ENCODE results near the gene DIO3.
"Not testable (repeated sequence)": the region's sequence is repeated elsewhere in the genome, so short reads cannot be mapped to it uniquely, and the experiment has no call there.

The DIO3 gene

DNA sequence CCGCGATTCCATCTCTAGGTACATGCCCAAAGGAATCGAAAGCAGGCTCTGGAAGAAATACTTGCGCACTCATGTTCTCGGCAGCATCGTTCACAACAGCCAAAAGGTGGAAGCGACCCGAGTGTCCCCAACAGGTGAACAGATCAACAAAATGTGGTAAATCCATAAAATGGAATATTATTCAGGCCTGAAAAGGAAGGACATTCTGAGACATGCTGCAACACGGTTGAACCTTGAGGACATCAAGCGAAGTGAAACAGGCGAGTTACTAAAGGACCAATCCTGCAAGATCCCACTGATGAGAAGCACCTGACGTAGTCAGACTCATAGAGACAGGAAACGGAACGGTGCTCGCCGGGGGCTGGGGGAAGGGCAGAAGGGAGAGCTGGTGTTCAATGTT is 17.5 kb upstream of the DIO3 start:
- DNase-seq, result no peak

- DNase-seq, result no peak
These were observed 16.7 kb upstream of the DIO3 start for GRCh38 chr14:101544550-101544949.

GRCh38 chr14:101546706-101547105 is 14.6 kb upstream of the DIO3 start:
- DNase-seq, result no peak

DNA sequence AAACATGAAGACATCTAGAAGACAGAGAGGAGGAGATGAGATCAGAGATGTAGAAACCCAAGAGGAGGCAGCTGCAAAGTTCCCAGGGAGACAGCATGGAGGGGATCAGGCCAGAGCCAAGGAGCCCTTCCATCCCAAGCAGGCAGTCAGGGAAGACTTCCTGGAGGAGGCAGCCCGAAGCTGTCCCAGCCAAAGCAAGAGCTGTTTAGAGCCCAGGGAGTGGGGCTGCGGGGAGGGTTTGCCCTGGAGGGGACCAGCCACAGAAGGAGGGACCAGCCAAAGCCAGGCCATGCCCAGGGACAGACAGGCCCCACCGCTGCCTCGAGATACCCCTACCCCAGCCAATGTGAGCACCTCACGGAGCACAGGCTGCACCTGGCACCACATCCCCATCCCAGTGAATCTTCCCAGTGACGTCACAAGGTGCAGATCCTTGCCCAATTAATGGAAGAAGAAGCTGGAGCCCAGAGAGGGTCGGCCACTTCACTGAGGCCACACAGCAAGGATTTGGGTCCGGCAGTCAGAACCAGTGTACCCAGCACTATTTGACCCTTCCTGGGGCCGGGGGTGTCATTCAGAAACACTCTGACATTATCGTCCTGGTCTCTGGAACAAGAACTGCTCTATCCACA is 14.1 kb upstream of the DIO3 start:
- no peak for DNase-seq

DNA sequence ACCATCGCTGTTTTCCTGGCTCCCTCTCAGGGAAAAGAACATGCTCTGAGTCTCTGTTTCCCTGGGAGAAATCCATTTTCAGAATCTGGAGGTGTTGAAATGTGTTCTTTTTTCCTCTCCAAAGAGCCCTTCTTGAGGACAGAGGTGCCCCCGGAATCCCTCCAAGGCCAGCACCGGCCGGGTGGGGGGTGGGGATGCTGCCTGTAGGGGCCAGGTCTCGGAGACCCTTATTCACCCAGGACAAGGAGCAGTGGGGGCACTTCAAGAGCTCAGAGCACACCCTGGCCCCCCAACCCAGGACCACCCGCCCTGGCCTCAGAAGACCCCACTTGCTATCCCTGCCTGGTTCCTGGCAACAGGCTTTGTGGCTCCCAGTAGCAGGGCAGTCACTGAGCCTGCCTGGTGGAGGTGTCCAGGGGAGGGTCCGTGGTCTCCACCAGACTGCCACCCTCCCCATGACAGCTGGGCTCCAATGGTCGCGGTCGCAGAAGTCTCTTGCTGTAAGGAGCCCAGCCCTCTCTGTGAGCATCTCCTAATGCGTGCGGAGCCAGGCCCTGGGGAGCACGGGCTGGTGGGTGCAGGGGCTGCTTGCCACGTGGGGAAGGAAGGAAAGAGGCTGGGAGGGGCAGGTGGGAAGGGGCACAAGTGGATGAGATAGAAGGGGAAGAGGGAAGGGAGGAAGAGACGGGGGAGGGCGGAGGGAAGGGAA is 13.2 kb upstream of the DIO3 start:
- no peak for DNase-seq

GRCh38 chr14:101548710-101549109 is 12.6 kb upstream of the DIO3 start:
- no peak for DNase-seq

- no peak for DNase-seq
These were observed 12.1 kb upstream of the DIO3 start for GRCh38 chr14:101549154-101549553.

DNA sequence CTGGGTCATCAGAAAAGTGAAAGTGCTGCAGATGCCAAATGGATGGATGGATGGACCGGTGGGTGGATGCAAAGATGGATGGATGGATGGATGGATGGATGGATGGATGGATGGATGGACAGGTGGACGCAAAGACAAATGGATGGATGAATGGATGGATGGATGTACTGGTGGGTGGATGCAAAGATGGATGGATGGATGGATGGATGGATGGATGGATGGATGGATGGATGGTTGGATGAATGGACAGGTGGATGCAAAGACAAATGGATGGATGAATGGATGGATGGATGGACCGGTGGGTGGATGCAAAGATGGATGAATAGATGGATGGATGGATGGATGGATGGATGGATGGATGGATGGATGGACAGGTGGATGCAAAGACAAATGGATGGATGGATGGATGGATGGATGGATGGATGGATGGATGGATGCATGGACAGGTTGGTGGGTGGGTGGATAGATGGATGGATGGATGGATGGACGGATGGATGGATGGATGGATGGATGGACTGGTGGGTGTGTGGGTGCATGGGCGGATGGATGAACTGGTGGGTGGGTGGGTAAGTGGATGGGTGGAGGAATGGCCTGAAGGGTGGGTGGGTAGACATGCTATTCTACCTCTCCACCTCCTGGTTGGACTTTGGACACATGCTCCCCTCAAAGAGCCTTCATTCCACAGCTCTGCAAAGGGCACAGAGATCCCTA is 10.9 kb upstream of the DIO3 start:
- DNase-seq, result not testable (repeated sequence)

- no peak for DNase-seq
These were observed 9.3 kb upstream of the DIO3 start for GRCh38 chr14:101551729-101552595.

- DNase-seq, result no peak
These were observed 8.5 kb upstream of the DIO3 start for GRCh38 chr14:101552786-101553231.

DNA sequence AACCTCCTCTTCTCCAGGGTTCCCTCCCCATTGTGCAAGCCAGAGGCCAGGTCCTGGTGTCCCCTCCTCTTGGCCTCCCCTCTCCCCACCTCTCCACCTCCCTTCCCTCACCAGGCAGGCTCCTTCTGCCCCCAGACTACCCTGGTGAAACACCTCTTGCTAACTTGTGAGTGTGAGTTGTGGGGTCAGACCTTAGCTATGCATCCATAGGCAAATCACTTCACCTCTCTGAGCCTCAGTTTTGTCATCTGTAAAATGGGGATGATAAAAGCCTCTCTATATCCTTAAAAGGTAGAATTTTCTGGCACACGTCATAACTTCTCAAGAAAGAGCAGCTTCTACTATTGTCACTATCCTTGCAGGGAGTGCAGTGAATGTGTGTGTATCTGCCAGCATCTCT is 7.9 kb upstream of the DIO3 start:
- DNase-seq, result no peak

DNA sequence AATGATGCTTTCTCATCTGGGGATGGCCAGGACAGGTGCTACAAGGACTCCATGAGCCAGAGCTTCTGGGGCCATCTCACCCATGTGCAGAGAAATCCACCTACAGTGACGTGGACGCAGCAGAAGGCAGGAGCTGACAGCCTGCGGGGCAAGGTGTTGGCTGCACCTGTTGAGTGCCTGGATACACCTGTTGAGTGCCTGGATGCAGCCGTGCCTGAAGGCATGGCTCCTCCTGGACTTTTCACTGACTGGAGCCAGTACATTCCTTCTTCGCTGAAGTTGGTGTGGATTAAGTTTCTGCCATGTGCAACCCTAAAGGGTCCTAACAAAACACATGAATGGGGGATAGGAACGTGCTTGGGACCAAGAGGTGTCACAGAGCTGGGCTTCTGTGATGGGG is 7.4 kb upstream of the DIO3 start:
- DNase-seq, result no peak

GRCh38 chr14:101554991-101555668 is 6.2 kb upstream of the DIO3 start:
- DNase-seq, result no peak

DNA sequence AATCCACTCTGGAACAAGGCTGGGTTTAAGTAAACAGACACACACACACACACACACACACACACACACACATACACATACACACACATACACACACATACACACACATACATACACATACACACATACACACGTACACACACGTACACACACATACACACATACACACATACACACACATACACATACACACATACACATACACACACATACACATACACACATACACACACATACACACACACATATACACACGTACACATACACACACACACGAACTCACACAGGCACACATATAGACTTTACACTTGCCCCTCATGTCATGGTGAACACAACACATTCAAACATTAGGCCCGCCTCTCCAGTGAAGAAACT is 5.6 kb upstream of the DIO3 start:
- DNase-seq, result not testable (repeated sequence)

GRCh38 chr14:101556131-101556530 is 5.2 kb upstream of the DIO3 start:
- no peak for DNase-seq

- DNase-seq, result no peak
These were observed 4.6 kb upstream of the DIO3 start for GRCh38 chr14:101556566-101557320.

GRCh38 chr14:101557321-101557695 is 4.0 kb upstream of the DIO3 start:
- no peak for DNase-seq

DNA sequence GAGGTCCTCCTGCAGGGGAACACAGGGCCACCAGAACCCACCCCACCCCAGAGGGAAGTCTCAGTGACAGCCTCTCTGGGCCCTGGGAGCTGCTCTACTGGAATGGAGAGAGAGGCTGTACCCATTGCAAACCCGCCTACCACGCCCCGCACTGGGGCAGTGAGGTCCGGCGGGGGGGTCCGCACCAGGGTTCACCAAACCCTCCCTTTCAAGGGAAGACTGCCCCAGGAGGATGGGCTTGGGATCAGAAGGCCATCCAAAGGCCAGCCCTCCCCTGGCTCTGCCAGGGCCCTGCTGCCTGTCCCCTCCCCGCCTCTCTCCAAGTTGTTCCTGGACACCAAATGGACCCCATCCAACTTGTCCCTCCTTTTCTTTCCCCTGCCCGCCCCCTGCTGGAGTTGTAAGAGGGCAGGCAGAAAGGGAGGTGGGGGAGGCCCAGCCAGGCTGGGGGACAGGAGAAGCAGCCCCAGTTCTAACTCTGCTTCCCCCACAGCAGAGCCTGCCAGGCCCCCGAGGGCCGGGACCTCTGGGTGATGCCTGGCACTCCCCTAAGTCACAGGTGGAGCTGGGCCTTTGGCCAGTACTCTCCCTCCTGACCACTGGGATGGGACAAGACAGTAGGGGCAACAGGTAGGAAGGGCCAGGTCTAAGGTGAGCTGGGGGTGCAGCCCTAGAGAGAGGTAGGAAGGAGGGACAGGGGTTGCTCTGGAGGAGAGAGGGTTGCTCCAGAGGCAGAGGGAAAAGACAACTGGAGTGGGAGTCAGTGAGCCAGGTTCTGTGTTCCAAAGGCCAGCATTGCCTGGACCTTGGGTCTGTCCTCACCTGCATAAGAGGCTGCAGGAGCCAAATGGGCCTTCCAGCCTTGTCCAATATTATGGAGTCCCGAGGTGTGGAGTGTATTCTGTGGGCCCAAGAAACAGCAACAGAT is 3.2 kb upstream of the DIO3 start:
- DNase-seq, result no peak

DNA sequence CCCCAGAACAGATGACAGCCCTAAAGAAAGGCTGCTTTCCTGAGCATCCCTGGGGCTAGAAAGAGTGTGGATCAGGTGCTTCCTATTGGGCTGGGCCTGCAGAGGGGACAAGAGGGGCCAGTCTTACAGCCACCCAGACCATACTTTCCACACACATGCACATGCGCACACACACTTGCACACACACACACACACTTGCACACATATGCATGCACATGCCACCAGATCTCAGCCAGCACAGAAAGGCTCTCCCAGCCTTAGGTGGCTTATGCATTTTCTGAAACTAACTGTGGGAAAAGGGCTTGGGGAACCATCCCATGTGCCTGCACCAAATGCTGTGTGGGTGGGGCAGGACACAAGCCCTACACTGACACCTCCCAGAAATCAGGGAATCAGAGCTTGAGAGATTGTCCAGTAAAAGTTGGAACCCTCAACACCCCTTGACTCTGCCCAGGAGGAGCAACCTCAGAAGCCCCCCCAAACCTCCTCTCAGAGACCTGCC is 2.5 kb upstream of the DIO3 start:
- DNase-seq, result no peak

- no peak for DNase-seq
These were observed 2.1 kb upstream of the DIO3 start for GRCh38 chr14:101559250-101559623.
